WI38 (cell line): ENCODE measurements around the gene SLC50A1.

Source experiments
- H3K4me3 ChIP-seq: 2 replicates; pipeline ENCODE4 v1.5.1; 2011; ENCODE audit warnings: low read depth, mild to moderate bottlenecking, control low read depth, low read length
- TF ChIP-seq, protein P1 (sequence below): IDR thresholded peaks from 2 replicates; pipeline ENCODE4 v1.5.1; 2012; ENCODE audit warnings: low read depth, mild to moderate bottlenecking, control low read depth, low read length

SLC50A1 gene

GRCh38 chr1:155170806-155171205 lies 35.2 kb downstream of the SLC50A1 start:
- no peak overlapping the region for H3K4me3 ChIP-seq
- TF ChIP-seq, protein P1, sequence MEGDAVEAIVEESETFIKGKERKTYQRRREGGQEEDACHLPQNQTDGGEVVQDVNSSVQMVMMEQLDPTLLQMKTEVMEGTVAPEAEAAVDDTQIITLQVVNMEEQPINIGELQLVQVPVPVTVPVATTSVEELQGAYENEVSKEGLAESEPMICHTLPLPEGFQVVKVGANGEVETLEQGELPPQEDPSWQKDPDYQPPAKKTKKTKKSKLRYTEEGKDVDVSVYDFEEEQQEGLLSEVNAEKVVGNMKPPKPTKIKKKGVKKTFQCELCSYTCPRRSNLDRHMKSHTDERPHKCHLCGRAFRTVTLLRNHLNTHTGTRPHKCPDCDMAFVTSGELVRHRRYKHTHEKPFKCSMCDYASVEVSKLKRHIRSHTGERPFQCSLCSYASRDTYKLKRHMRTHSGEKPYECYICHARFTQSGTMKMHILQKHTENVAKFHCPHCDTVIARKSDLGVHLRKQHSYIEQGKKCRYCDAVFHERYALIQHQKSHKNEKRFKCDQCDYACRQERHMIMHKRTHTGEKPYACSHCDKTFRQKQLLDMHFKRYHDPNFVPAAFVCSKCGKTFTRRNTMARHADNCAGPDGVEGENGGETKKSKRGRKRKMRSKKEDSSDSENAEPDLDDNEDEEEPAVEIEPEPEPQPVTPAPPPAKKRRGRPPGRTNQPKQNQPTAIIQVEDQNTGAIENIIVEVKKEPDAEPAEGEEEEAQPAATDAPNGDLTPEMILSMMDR = no peak

DNA sequence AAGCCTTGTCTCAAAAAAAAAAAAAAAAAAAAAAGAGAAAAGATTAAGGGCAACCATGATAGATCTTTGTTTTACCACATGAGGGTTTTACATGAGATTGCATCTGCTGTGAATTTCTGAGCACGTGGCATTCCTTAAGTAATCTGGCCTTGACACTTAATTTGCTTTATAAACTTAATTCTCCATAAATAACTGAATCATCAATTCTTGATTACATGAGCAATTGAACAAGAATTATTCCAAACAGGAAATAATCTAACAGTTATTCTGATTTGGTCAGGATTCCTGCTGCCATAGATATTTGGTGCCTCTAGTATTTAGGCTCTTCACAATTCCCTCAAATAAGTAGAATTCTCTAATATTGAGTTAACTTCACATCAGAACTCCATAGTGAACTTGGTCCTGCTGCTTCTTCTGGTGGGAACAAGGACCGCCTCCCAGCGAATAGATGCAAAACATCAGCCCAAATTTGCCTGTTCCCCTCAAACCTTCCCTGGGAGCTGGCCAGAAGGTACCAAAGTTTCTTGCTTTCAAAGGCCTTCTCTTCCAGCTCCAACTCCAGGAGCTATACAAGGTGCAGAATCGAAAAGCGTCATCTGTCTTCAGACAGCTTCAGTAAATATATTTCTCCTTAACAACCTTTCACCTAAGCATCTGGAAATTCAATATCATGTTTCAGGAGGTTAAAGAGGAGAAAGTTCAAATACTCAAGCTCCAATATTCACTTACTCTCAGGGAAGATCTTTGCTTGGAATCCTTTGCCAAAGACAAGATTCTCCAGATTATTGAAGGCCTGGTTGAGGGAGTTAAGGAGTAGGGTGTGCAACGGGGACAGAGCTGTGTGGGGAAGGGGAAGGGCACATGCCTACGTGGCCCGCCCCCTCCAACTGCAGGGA lies 36.4 kb downstream of the SLC50A1 start:
- TF ChIP-seq, protein P1 = no peak
- peak overlapping the region; percentile 76 for H3K4me3 ChIP-seq

DNA sequence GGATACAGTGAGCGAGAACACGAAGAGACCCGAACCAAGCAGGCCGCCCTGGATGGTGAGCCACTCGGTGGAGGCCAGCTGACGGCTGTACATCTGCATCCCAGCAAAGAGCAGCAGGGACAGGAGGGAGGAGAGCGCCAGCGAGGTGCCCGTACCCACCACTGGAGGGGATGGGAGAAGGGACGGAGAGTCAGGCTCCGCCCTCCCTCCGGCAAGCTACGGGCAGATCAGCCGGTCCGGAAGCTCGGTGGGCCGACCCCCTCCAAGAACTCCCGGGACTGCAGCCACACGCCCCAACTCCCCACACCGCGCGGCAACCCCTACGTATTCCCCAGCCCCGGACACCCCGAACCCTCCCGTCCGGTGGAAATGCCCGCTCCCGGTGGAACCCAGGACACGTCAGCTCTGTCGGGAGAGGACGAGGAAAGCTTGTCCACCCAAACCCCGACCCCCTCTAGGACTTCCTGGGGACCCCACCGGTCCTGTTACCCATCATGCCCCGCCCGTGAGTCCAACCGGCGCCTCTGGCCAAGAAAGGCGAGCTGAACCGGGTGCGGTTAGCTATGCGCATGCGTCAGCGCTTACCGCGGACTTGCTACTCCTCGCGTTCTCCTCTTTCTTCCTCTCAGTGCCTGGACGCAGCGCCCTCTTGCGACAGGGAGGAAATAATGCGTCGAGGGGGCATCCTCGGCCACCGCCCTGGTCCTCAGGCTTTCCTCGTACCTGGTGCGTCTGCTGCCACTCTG lies 37.3 kb downstream of the SLC50A1 start, which contains the start of gene KRTCAP2:
KRTCAP2 (minus strand) TSS at position 573 of the 746 bp plus-strand sequence; CDS start at position 493, 80 bp downstream.
- H3K4me3 ChIP-seq = peak within 1 kb of the TSS; percentile 76
- TF ChIP-seq, protein P1 = peak; percentile 86

DNA sequence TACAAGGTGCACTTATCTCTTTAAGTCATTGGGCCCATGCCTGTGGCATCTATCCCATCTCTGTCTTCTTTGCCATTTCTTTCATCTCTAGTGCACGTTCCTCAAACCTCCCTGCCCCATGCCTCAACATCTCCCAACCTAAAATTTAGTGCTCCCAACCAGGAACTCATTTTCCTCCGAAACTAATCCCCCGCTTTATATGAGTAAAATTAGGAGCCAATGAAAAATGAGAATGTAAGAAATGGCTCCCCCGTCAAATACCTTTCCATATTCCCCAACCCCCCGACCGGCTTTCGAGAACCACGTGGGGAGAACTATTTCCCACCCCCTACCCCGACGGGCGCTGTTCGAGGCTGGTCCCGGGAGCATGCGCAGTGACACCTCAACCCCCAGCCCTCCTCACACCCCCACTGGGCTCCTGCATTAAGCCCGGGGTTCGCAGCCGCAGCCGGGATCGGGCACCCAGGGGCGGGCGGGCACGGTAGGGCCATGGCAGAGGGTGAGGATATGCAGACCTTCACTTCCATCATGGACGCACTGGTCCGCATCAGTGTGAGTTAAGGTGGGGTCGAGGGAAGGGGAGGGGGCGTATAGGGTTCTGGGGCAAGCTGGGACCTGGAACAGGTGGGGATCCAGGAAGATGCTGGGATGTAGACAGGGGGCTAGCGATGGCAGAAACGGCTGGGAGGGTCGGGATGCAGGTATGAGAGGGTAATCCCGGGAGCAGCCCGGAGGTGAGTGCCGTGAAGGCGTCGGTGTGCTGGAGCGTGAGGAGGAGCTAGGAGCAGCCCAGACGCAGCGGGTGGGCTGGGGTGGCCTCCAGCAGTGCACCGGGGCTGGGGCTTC lies 38.0 kb downstream of the SLC50A1 start, which contains the start of gene TRIM46:
TRIM46 (plus strand) TSS at position 372 of the 846 bp plus-strand sequence; CDS start at position 490, 118 bp downstream.
- H3K4me3 ChIP-seq = peak within 1 kb of the TSS; percentile 76
- TF ChIP-seq, protein P1 = no peak

- peak overlapping the region; percentile 76 for H3K4me3 ChIP-seq
- TF ChIP-seq, protein P1 = no peak
Measured at GRCh38 chr1:155174324-155175280, 39.0 kb downstream of the SLC50A1 start.
